Esophagus muscularis mucosa (tissue), 4 donors: ENCODE results near the gene QPRT. TPM values are rescaled to one million over a fixed set of nuclear protein-coding genes. Genes with fewer than 3 reads are reported as not detected.
"Not testable (repeated sequence)": the region's sequence is repeated elsewhere in the genome, so short reads cannot be mapped to it uniquely, and the experiment has no call there.

Experiments used
- DNase-seq: peaks from one replicate; pipeline ENCODE4 v3.0.0-alpha.2; 2017; ENCODE audit errors: extremely low spot score
- H3K27ac ChIP-seq, 4 donors: fragments of 200-600 bp; sonication (generic); replicated peaks in 1 of 4; 1 replicate in 3 of 4; 2 replicates in 1 of 4; pipeline ENCODE4 v1.5.1; 2016 to 2019; ENCODE audit warnings: mild to moderate bottlenecking in 1 of 4
- H3K27me3 ChIP-seq, 4 donors: fragments of 200-600 bp; sonication (generic); one replicate each; pipeline versions ENCODE4 v1.5.1 to v1.6.0; 2016 to 2019
- H3K36me3 ChIP-seq, 4 donors: fragments of 200-600 bp; sonication (generic); one replicate each; pipeline ENCODE4 v1.5.1; 2016 to 2019
- H3K4me1 ChIP-seq, 4 donors: fragments of 200-600 bp; sonication (generic); one replicate each; pipeline ENCODE4 v1.5.1; 2016 to 2019
- H3K4me3 ChIP-seq, 4 donors: fragments of 200-600 bp; sonication (generic); 1 replicate in 2 of 4; 2 replicates in 2 of 4; pipeline ENCODE4 v1.5.1; 2016 to 2019; ENCODE audit warnings: mild to moderate bottlenecking in 4 of 4, moderate library complexity in 1 of 4
- H3K9me3 ChIP-seq, 4 donors: fragments of 200-600 bp; sonication (generic); 1 replicate in 3 of 4; 2 replicates in 1 of 4; pipeline ENCODE4 v1.5.1; 2016 to 2019
- EP300 ChIP-seq: sonication (generic); formaldehyde crosslinking; IDR thresholded peaks from one replicate; pipeline ENCODE4 v1.6.1; 2017; ENCODE audit warnings: antibody characterized with exemption
- POLR2A ChIP-seq: fragments of 450-650 bp; IDR thresholded peaks from one replicate; pipeline ENCODE4 v1.6.1; 2017; ENCODE audit warnings: antibody characterized with exemption, moderate library complexity, mild to moderate bottlenecking, low read depth
- POLR2AphosphoS5 ChIP-seq, 2 donors: sonication (generic); formaldehyde crosslinking; IDR thresholded peaks; one replicate each; pipeline ENCODE4 v1.6.1; 2017; ENCODE audit warnings: antibody characterized with exemption in 2 of 2
- WGBS: methylation state at CpG from one replicate; pipeline ENCODE4 v1.1.5; 2018; 5-methylcytosine and 5-hydroxymethylcytosine counted together
- intact Hi-C: fragments of 100-400 bp; cut with DNase I; formaldehyde crosslinking; loops from one replicate; pipeline ENCODE4 v1.15.1; 2023
- total RNA-seq, 4 donors: library from RNA; depleted of rRNA; stranded (reverse); fragments of >200 nt; gene quantifications; one replicate each; pipeline versions ENCODE4 v1.1.0 to v1.2.1, GENCODE V29; 2016
- TF ChIP-seq, protein P1 (sequence below), 3 experiments: fragments of 200-600 bp in 2 of 3; fragments of 450-650 bp in 1 of 3; sonication (generic) in 2 of 3; IDR thresholded peaks; one replicate each; pipeline ENCODE4 v1.5.1; 2017 to 2019; ENCODE audit warnings: antibody characterized with exemption in 3 of 3, mild to moderate bottlenecking in 2 of 3, moderate library complexity in 1 of 3

QPRT gene
- total RNA-seq, 4 donors from 2014 or later = 1.7 to 5.1 (median 2.7) TPM

- WGBS = 87% methylated on average over 25 of the region's 41 CpGs
- Histone ChIP-seq H3K4me1 (no peaks in the 10 kb centered on the region), H3K27me3 (no peaks in the 10 kb centered on the region), H3K36me3 (no peaks in the 10 kb centered on the region), H3K27ac (no peak overlapping the region), H3K4me3 (no peak overlapping the region), H3K9me3 (no peaks in the 10 kb centered on the region)
- no peak for TF ChIP-seq POLR2A
- intact Hi-C loops = no loop called here
- no peak for DNase-seq
Measured at GRCh38 chr16:29694384-29695195, 15.6 kb downstream of the QPRT start.

DNA sequence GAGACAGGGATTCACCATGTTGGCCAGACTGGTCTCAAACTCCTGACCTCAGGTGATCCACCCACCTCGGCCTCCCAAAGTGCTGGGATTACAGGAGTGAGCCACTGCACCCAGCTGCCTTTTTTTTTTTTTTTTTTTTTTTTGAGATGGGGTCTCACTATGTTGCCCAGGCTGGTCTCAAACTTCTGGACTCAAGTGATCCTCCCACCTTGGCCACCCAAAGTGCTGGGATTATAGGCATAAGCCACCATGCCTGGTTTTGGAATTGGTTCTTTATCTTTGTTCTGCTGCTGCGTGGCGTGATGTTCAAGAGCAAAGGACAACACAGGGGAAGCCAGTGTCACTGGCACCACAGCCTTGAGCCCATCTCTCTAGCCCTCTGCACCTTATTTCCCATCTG lies 16.7 kb downstream of the QPRT start:
- 96% methylated on average over 3 of the region's 3 CpGs for WGBS
- H3K36me3 ChIP-seq, H3K9me3 ChIP-seq, H3K4me1 ChIP-seq, H3K4me3 ChIP-seq, DNase-seq, H3K27me3 ChIP-seq, H3K27ac ChIP-seq, intact Hi-C loops: not testable (repeated sequence)

DNA sequence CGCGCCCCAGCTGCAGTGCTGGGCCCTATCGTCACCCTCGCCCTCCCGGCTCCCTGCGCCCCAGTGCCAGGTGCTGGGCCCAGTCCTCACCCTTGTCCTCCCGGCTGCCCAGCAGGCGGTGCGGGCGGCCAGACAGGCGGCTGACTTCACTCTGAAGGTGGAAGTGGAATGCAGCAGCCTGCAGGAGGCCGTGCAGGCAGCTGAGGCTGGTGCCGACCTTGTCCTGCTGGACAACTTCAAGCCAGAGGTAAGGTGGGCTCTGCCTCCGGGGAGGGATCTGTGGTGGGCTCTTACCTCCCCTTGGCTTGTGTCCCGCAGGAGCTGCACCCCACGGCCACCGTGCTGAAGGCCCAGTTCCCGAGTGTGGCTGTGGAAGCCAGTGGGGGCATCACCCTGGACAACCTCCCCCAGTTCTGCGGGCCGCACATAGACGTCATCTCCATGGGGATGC lies 17.9 kb downstream of the QPRT start:
- TF ChIP-seq POLR2A = no peak
- TF ChIP-seq EP300 = no peak
- TF ChIP-seq POLR2AphosphoS5 (IDR thresholded peaks at IDR 0.05) = no peak
- TF ChIP-seq, protein P1, sequence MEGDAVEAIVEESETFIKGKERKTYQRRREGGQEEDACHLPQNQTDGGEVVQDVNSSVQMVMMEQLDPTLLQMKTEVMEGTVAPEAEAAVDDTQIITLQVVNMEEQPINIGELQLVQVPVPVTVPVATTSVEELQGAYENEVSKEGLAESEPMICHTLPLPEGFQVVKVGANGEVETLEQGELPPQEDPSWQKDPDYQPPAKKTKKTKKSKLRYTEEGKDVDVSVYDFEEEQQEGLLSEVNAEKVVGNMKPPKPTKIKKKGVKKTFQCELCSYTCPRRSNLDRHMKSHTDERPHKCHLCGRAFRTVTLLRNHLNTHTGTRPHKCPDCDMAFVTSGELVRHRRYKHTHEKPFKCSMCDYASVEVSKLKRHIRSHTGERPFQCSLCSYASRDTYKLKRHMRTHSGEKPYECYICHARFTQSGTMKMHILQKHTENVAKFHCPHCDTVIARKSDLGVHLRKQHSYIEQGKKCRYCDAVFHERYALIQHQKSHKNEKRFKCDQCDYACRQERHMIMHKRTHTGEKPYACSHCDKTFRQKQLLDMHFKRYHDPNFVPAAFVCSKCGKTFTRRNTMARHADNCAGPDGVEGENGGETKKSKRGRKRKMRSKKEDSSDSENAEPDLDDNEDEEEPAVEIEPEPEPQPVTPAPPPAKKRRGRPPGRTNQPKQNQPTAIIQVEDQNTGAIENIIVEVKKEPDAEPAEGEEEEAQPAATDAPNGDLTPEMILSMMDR (IDR thresholded peaks at IDR 0.05) = no peak
- intact Hi-C loops = no loop called here
- H3K27ac ChIP-seq = no peak overlapping the region
- DNase-seq = no peak
- no peak overlapping the region for H3K4me3 ChIP-seq
- H3K27me3 ChIP-seq = no peaks in the 10 kb centered on the region
- H3K4me1 ChIP-seq = peaks cover 0 to 5% (median 4%) of the 10 kb centered on the region in 4 donors
- WGBS = 94% methylated on average over 13 of the region's 21 CpGs
- no peaks in the 10 kb centered on the region for H3K36me3 ChIP-seq
- H3K9me3 ChIP-seq = no peaks in the 10 kb centered on the region

GRCh38 chr16:29697391-29697790 lies 18.4 kb downstream of the QPRT start:
- WGBS = 100% methylated on average over 7 of the region's 7 CpGs
- Histone ChIP-seq H3K27ac (no peak overlapping the region), H3K27me3 (no peaks in the 10 kb centered on the region), H3K4me3 (no peak overlapping the region), H3K4me1 (peaks cover 0 to 5% (median 4%) of the 10 kb centered on the region in 4 donors), H3K36me3 (no peaks in the 10 kb centered on the region), H3K9me3 (no peaks in the 10 kb centered on the region)
- TF ChIP-seq EP300 (no peak), POLR2AphosphoS5 (IDR thresholded peaks at IDR 0.05) (no peak), POLR2A (no peak)
- TF ChIP-seq, protein P1 (IDR thresholded peaks at IDR 0.05) = no peak
- DNase-seq = no peak
- intact Hi-C loops = no loop called here

GRCh38 chr16:29698042-29698441 lies 19.1 kb downstream of the QPRT start:
- intact Hi-C loops = loop anchor here (2.0 kb wide), 1 partner anchor 323 kb away; no protein-coding TSS in a partner anchor
- no peaks in the 10 kb centered on the region for H3K9me3 ChIP-seq
- H3K27me3 ChIP-seq = no peaks in the 10 kb centered on the region
- WGBS = 88% methylated on average over 2 of the region's 2 CpGs
- TF ChIP-seq POLR2AphosphoS5 (IDR thresholded peaks at IDR 0.05) = no peak
- no peak for TF ChIP-seq EP300
- no peak for TF ChIP-seq POLR2A
- TF ChIP-seq, protein P1 (IDR thresholded peaks at IDR 0.05) = no peak
- no peaks in the 10 kb centered on the region for H3K36me3 ChIP-seq
- no peak for DNase-seq
- H3K4me3 ChIP-seq = no peak overlapping the region
- H3K27ac ChIP-seq = no peak overlapping the region
- peaks cover 0 to 5% (median 4%) of the 10 kb centered on the region in 4 donors for H3K4me1 ChIP-seq
